GM12874 (cell line): ENCODE data around the gene GALNT17.

Experiments
- CTCF ChIP-seq: IDR thresholded peaks from 2 replicates; pipeline ENCODE4 v1.5.1; 2011; ENCODE audit warnings: low read depth, mild to moderate bottlenecking, control low read depth, low read length, moderate library complexity; ENCODE audit not compliant: insufficient read depth

Gene GALNT17

GRCh38 chr7:71695186-71695585 is 563.2 kb downstream of the GALNT17 start:
- TF ChIP-seq CTCF: no peak

GRCh38 chr7:71696511-71696910 is 564.6 kb downstream of the GALNT17 start:
- TF ChIP-seq CTCF: no peak

- TF ChIP-seq CTCF: no peak
Measured at GRCh38 chr7:71697400-71697799, 565.5 kb downstream of the GALNT17 start.

- TF ChIP-seq CTCF: no peak
Measured at GRCh38 chr7:71705217-71705616, 573.3 kb downstream of the GALNT17 start.

GRCh38 chr7:71705901-71706596 is 574.1 kb downstream of the GALNT17 start:
- no peak for TF ChIP-seq CTCF

- TF ChIP-seq CTCF: no peak
Measured at GRCh38 chr7:71706597-71706975, 574.6 kb downstream of the GALNT17 start.

- TF ChIP-seq CTCF: no peak
Measured at GRCh38 chr7:71707041-71707440, 575.1 kb downstream of the GALNT17 start.
